ENCODE results near the gene BEST2.
"Not testable (repeated sequence)": the region's sequence is repeated elsewhere in the genome, so short reads cannot be mapped to it uniquely, and the experiment has no call there.

Gene BEST2

GRCh38 chr19:12788042-12788681 lies 36.6 kb downstream of the BEST2 start:
- no peak for DNase-seq

GRCh38 chr19:12788682-12789097 lies 37.1 kb downstream of the BEST2 start:
- DNase-seq, result peak; percentile 84

- DNase-seq, result no peak
These were observed 37.7 kb downstream of the BEST2 start for GRCh38 chr19:12789098-12789903.

- DNase-seq, result peak; percentile 97
These were observed 38.5 kb downstream of the BEST2 start for GRCh38 chr19:12789904-12790619.

- no peak for DNase-seq
These were observed 39.2 kb downstream of the BEST2 start for GRCh38 chr19:12790628-12791344.

GRCh38 chr19:12791345-12792050 lies 39.9 kb downstream of the BEST2 start, which contains the start of gene JUNB:
TSS of gene JUNB (plus strand) at chr19:12791486. CDS start at chr19:12791772, 286 bp downstream.
- peak; percentile 99 for DNase-seq

GRCh38 chr19:12792051-12792852 lies 40.7 kb downstream of the BEST2 start:
- peak; percentile 74 for DNase-seq

- DNase-seq, result no peak
These were observed 41.3 kb downstream of the BEST2 start for GRCh38 chr19:12792853-12793289.

GRCh38 chr19:12793290-12794195 lies 42.0 kb downstream of the BEST2 start:
- peak; percentile 96 for DNase-seq

GRCh38 chr19:12794196-12794941 lies 42.8 kb downstream of the BEST2 start:
- peak; percentile 64 for DNase-seq

- no peak for DNase-seq
These were observed 43.4 kb downstream of the BEST2 start for GRCh38 chr19:12794971-12795381.

- DNase-seq, result peak; percentile 85
These were observed 44.8 kb downstream of the BEST2 start for GRCh38 chr19:12796146-12797071.

- DNase-seq, result peak; percentile 7
These were observed 45.6 kb downstream of the BEST2 start for GRCh38 chr19:12797141-12797587.

- not testable (repeated sequence) for DNase-seq
These were observed 46.0 kb downstream of the BEST2 start for GRCh38 chr19:12797607-12798006.

- DNase-seq, result no peak
These were observed 48.3 kb downstream of the BEST2 start for GRCh38 chr19:12799742-12800465.

- DNase-seq, result no peak
These were observed 48.8 kb downstream of the BEST2 start for GRCh38 chr19:12800466-12800770.

- DNase-seq, result peak; percentile 13
These were observed 49.4 kb downstream of the BEST2 start for GRCh38 chr19:12800923-12801465.
